Transverse colon (tissue), 4 donors: ENCODE data around the gene UNC5B. TPM values are rescaled to one million over a fixed set of nuclear protein-coding genes. Genes with fewer than 3 reads are reported as not detected.
A peak's percentile ranks its signal among the peaks of the same experiment; 100 is the strongest.

Experiments
- DNase-seq: peaks from one replicate; pipeline ENCODE4 v3.0.0-alpha.2; 2019
- H3K27ac ChIP-seq, 4 donors: fragments of 200-600 bp; sonication (generic); 2 replicates each; pipeline ENCODE4 v1.5.1; 2016 to 2018; ENCODE audit warnings: inconsistent platforms in 4 of 4
- H3K27me3 ChIP-seq: fragments of 200-600 bp; sonication (generic); 2 replicates; pipeline ENCODE4 v1.5.1; 2017; ENCODE audit warnings: inconsistent platforms
- H3K36me3 ChIP-seq, 4 donors: fragments of 200-600 bp; sonication (generic); 2 replicates each; pipeline ENCODE4 v1.5.1; 2017 to 2019; ENCODE audit warnings: inconsistent platforms in 4 of 4
- H3K4me1 ChIP-seq, 4 donors: fragments of 200-600 bp; sonication (generic); 2 replicates each; pipeline ENCODE4 v1.5.1; 2017 to 2020; ENCODE audit warnings: inconsistent platforms in 4 of 4
- H3K4me3 ChIP-seq, 4 donors: fragments of 200-600 bp; sonication (generic); 1 replicate in 1 of 4; 2 replicates in 3 of 4; pipeline versions ENCODE4 v1.5.1 to v1.6.1; 2017 to 2019; ENCODE audit warnings: inconsistent platforms in 4 of 4
- H3K9me3 ChIP-seq, 2 donors: fragments of 200-600 bp; sonication (generic); 2 replicates each; pipeline ENCODE4 v1.5.1; 2017 to 2019; ENCODE audit warnings: inconsistent platforms in 2 of 2
- CTCF ChIP-seq, 5 experiments: fragments of 200-600 bp in 3 of 5; fragments of 450-650 bp in 2 of 5; sonication (generic) in 3 of 5; IDR thresholded peaks; 1 replicate in 2 of 5; 2 replicates in 3 of 5; pipeline ENCODE4 v1.5.1; 2016 to 2017; ENCODE audit warnings: antibody characterized with exemption in 5 of 5, inconsistent platforms in 3 of 5, mild to moderate bottlenecking in 2 of 5, moderate library complexity in 1 of 5
- EP300 ChIP-seq: sonication (generic); formaldehyde crosslinking; IDR thresholded peaks from one replicate; pipeline ENCODE4 v1.6.1; 2017; ENCODE audit warnings: antibody characterized with exemption, low read depth
- POLR2A ChIP-seq: fragments of 450-650 bp; IDR thresholded peaks from one replicate; pipeline ENCODE4 v1.6.1; 2016; ENCODE audit warnings: antibody characterized with exemption, mild to moderate bottlenecking, moderate library complexity
- POLR2AphosphoS5 ChIP-seq, 3 donors: sonication (generic); formaldehyde crosslinking; IDR thresholded peaks; one replicate each; pipeline ENCODE4 v1.6.1; 2016; ENCODE audit warnings: antibody characterized with exemption in 3 of 3
- WGBS, 2 donors: methylation state at CpG; one replicate each; pipeline ENCODE4 v1.1.5; 2018; ENCODE audit warnings: low coverage in 1 of 2; 5-methylcytosine and 5-hydroxymethylcytosine counted together
- in situ Hi-C, 4 donors: fragments of 200-750 bp; cut with MboI; loops; one replicate each; pipeline versions ENCODE4 v1.15.0 to v1.15.1; 2017; ENCODE audit warnings: low sequenced_read_pairs in 3 of 4, low pct_ligation_motif_present in 1 of 4, low pct_unique_long_range_greater_than_20kb in 1 of 4
- intact Hi-C: fragments of 100-400 bp; cut with DNase I; formaldehyde crosslinking; loops from one replicate; pipeline ENCODE4 v1.15.1; 2023; ENCODE audit warnings: low total_unique reads
- total RNA-seq, 4 donors: library from RNA; depleted of rRNA; stranded (reverse); fragments of >200 nt; gene quantifications; one replicate each; pipeline ENCODE4 v1.1.0, GENCODE V29; 2016

UNC5B gene
- total RNA-seq, 4 donors from 2014 or later = 12.3 to 74.1 (median 41.2) TPM

GRCh38 chr10:71239946-71240795 is 27.8 kb downstream of the UNC5B start:
- peak overlapping the region in 2 of 4 donors; percentile 18 to 24 for H3K27ac ChIP-seq
- intact Hi-C loops = no loop called here
- no peak for TF ChIP-seq EP300
- TF ChIP-seq POLR2A = no peak
- no peak for TF ChIP-seq CTCF (IDR thresholded peaks at IDR 0.05)
- TF ChIP-seq POLR2AphosphoS5 (IDR thresholded peaks at IDR 0.05) = no peak
- WGBS, 2 donors = 75% methylated on average over 22 of the region's 22 CpGs; no CpG with 5 or more reads in 1 of the 2 donors
- in situ Hi-C loops = no loop called here
- peaks cover 23 to 63% (median 35%) of the 10 kb centered on the region in 4 donors for H3K4me1 ChIP-seq
- H3K4me3 ChIP-seq = no peak overlapping the region
- no peaks in the 10 kb centered on the region for H3K36me3 ChIP-seq
- no peaks in the 10 kb centered on the region for H3K9me3 ChIP-seq
- no peak for DNase-seq
- H3K27me3 ChIP-seq = no peaks in the 10 kb centered on the region

GRCh38 chr10:71241114-71241829 is 28.9 kb downstream of the UNC5B start:
- Histone ChIP-seq H3K27me3 (no peaks in the 10 kb centered on the region), H3K36me3 (no peaks in the 10 kb centered on the region), H3K9me3 (no peaks in the 10 kb centered on the region), H3K4me1 (peaks cover 34 to 63% (median 44%) of the 10 kb centered on the region in 4 donors), H3K4me3 (no peak overlapping the region), H3K27ac (peak overlapping the region in 3 of 4 donors; percentile 6 to 38 (median 18))
- in situ Hi-C loops = no loop called here
- 82% methylated on average over 11 of the region's 11 CpGs; no CpG with 5 or more reads in 1 of the 2 donors for WGBS, 2 donors
- DNase-seq = no peak
- intact Hi-C loops = no loop called here
- TF ChIP-seq EP300 (no peak), POLR2A (no peak), CTCF (IDR thresholded peaks at IDR 0.05) (no peak), POLR2AphosphoS5 (IDR thresholded peaks at IDR 0.05) (no peak)

- in situ Hi-C loops = no loop called here
- H3K27ac ChIP-seq = peak overlapping the region; percentile 6 to 38 (median 22)
- 79% methylated on average over 11 of the region's 12 CpGs; no CpG with 5 or more reads in 1 of the 2 donors for whole genome bisulfite sequencing, 2 donors
These were observed 29.7 kb downstream of the UNC5B start for GRCh38 chr10:71241830-71242621.

GRCh38 chr10:71242622-71243009 is 30.2 kb downstream of the UNC5B start:
- Histone ChIP-seq H3K4me1 (peaks cover 43 to 67% (median 50%) of the 10 kb centered on the region in 4 donors), H3K9me3 (no peaks in the 10 kb centered on the region), H3K4me3 (no peak overlapping the region), H3K36me3 (no peaks in the 10 kb centered on the region), H3K27me3 (no peaks in the 10 kb centered on the region), H3K27ac (peak overlapping the region in 2 of 4 donors; percentile 14 to 22)
- intact Hi-C loops (no loop called here), in situ Hi-C loops (no loop called here)
- TF ChIP-seq EP300 = no peak
- TF ChIP-seq CTCF (IDR thresholded peaks at IDR 0.05) = peak in 1 of 5 experiments; percentile 13
- DNase-seq = no peak
- WGBS, 2 donors = 80% methylated on average over 5 of the region's 13 CpGs; no CpG with 5 or more reads in 1 of the 2 donors

More at GRCh38 chr10:71241830-71242621, 29.7 kb downstream of the UNC5B start:
- intact Hi-C loops = no loop called here
- no peaks in the 10 kb centered on the region for H3K9me3 ChIP-seq
- peaks cover 38 to 61% (median 45%) of the 10 kb centered on the region in 4 donors for H3K4me1 ChIP-seq
- DNase-seq = no peak
- H3K4me3 ChIP-seq = no peak overlapping the region
- no peaks in the 10 kb centered on the region for H3K36me3 ChIP-seq
- TF ChIP-seq POLR2AphosphoS5 (IDR thresholded peaks at IDR 0.05) = no peak
- no peaks in the 10 kb centered on the region for H3K27me3 ChIP-seq
